GM18951 (cell line): Measurements from ENCODE around the gene FBXO42.

Experiments
- POLR2A ChIP-seq: IDR thresholded peaks from 4 replicates; pipeline ENCODE4 v1.6.1; 2011; ENCODE audit warnings: mild to moderate bottlenecking; ENCODE audit not compliant: insufficient read length, insufficient read depth; ENCODE audit errors: extremely low read depth
- in situ Hi-C: fragments of 300-500 bp; cut with MboI; formaldehyde crosslinking; loops from one replicate; pipeline ENCODE4 v1.12.0; 2022; ENCODE audit warnings: low sequenced_read_pairs, mixed read lengths, inconsistent platforms; ENCODE audit not compliant: unreplicated experiment

Gene FBXO42

DNA sequence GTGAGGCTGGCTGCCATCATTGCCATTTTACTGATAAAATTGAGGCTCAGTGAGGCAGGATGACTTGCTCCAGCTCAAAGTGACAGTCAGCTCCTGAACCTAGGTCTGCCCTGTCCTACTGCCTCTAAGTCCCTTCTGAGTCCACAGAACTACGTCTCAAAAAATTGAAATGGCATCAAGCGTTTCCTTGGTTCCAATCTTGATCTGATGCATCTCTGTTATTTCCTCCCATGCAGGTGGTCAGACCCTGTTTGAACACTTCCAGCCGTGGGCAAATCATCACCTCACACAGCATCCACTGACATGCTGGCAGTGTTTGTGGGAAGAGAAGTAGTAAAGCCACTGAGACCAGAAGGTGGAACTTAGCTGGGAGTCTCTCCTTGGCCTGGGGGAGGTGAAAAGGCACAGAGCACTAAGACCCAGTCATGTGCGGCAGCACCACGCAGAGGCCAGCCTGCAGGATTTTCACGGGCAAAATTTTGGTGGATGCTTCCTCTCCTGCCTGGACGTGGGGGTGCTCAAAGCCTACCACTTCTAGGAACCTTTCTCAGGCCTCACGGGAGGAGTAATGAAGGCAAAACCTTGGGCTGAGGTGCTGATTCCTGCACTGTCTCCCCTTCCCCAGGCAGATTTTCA is 107.5 kb downstream of the FBXO42 start:
- TF ChIP-seq POLR2A = no peak
- in situ Hi-C loops = no loop called here

DNA sequence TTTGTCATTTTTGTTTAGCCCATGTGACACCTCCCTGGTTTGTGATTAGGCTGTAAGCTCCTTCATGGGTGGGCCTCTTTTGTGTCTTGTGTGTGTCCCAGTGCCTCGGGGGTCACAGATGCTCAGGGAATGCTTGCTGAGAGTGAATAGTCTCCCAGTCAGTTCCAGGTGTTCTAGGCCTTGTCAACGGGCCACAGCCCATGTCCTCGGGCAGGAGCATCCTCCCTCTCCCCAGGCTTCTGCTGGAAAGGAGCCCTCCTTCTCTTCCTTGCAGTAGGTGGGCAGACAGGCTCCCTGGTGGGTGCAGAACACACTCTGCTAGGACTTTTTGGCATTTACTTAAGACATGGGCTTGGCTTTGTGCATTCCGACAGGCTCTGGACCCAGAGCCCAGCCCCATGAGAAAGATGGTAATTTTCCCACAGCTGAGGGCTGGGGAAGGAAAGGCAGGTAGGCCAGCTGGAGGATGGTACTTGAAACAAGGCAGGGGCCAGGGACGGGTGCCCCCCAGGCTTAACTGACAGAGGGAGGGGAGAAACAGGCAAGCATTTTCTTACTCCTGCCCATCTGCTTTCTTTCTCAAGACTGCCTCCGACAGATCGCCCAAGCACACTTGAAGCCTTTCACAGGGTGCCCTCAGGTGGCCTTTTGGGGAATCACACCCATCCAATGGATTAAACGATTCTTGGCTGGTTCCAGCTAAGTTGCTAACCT is 108.2 kb downstream of the FBXO42 start:
- peak; percentile 17 for TF ChIP-seq POLR2A
- in situ Hi-C loops = no loop called here

DNA sequence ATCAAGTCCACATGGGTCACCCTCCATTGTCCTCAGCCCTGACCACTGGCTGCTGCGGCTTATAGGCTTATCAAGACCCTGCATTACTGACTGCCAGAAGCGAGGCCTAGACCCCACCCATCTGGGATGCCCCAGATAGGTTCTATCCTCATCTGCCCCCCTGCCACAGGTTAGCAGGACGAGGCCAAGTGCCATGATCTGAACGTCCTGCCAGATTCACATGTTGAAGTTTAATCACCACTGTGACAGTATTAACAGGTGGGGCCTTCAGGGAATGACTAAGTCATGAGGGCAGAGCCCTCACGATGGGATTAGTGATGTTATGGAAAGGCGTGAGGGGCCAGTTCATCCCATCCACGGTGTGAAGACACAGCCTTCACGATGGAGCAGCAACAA is 109.1 kb downstream of the FBXO42 start:
- TF ChIP-seq POLR2A = no peak

DNA sequence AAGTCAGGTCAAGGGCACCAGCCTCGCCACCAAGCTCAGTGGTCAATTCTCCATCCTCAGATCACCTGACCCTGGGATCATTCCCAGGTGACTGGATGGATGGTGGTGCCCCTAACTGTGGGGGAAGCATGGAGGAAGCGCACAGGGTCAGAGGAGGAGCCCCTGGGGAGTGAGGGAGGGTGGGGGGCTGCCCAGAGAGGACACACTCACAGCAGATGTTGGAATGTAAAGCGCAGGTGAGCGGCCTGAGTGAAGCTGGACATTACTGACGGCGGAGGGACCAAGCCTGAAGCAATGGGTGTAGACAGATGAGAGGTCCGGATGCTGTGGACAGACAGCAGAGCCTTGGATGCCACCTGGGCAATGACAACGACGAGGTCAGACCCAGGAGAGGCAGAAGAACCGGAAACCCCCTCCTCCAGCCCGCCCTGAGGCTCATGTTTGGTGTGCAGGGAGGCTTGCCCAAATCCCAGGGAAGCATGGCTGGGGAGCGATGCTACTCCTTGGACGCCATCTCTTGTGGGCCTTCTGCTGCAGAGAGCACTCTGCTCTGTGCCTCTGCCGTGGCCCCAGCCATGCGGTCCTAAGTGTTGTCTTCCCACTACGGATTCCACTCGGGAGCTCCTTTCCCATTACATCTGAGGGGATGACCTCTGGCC is 109.6 kb downstream of the FBXO42 start:
- no peak for TF ChIP-seq POLR2A
- in situ Hi-C loops = no loop called here

More for the DNA sequence above, 109.1 kb downstream of the FBXO42 start:
- in situ Hi-C loops = no loop called here

DNA sequence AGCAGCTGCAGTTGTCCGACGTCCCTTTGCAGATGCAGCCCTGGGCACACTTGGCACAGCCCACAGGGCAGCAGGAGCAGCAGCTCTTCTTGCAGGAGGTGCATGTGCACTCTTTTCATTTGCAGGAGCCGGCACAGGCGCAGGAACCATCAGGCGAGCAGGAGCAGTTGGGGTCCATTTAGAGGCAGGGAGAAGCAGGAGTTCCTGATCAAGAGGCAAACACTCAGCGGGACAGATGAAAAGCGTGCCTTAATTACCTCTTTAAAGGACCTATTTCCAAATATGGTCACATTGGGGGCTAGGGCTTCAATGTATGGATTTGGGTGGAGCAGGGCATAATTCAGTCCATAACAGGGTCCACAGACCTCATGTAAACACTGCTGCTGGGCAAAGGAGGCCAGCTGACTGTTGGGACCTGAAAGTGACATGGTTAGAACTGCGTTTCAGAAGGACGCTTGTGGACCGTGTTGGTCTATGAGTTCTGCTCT is 111.0 kb downstream of the FBXO42 start:
- no peak for TF ChIP-seq POLR2A
- in situ Hi-C loops = no loop called here

DNA sequence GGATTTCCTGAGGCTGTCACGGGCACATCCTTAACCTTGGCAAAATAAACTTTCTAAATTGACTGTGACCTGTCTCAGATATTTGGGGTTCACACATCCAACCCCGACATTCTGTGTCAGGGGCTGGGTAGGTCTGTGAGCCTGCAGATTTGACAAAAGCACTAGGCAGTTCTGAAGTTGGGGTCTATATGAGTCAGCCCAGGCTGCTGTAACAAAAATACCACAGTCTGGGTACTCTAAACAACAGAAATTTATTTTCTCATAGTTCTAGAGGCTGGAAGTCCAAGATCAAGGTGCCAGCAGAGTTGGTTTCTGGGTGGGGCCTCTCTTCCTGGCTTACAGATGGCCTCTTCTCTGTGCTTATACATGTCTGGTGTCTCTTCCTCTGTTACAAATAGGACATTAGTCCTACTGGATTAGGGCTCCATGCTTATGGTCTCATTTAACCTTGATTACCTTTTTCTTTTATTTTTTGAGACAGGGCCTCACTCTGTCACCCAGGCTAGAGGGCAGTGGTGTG is 112.2 kb downstream of the FBXO42 start:
- in situ Hi-C loops = no loop called here
- no peak for TF ChIP-seq POLR2A

DNA sequence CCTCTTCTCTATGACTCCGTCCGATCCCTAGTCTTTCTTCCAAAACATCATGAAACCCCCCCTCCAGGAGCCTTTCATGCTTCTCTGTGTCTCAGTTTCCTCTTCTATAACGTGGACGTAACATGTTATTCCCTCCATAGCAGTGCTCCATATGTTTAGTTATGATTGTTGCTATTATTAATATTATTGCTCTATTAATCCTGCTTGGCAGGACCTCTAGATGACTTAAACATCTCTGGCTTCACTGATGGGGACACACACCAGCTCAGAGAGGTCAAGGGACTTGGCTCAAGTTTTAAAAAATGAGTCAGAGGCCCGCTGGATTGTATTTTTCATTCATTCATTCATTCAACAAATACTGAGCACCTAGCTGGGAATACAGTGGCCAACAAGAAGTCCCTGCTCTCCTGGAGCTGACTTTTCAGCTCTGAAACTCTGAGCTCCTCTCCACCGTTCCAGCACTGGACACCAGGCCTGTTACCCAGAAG is 114.9 kb downstream of the FBXO42 start:
- no peak for TF ChIP-seq POLR2A
- in situ Hi-C loops = no loop called here

DNA sequence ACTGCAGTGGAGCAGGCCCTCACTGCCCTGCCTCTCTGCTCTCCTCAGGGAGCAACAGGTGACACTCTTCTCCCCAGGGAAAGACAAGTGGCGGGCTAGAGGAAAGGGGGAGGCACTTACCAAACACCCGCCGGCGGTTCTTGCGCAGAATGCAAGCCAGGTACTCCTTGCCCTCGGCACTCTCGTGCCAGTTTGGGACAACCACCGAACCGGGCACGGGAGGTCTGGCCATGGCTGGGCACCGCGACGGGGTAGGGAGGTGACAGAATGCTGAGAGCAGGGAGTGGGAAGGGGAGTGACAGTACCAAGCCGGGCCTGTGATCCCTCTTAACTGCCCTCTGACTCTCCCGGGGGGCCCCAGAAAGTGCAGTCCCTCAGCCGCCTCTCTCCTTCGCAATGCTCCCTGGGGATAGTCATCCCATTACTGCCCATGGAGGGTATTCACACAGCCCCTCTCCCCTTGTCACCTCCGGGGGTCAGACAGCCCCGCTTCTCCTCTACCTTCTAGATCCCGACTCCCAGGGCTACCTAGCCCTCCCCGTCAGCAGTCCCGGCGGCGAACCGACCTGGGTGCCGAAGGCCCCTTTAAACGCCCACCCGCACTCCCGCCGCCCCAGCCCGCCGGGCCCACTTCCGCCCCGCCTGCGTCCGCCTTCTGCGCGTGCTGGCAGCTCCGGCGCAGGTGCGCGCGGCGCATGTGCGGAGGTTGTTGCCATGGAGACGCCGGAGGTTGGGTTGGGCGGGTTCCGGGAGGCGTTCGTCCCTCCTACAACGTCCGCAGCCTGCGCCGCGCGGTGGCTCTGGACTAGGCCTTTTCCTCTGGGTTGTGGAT is 115.6 kb downstream of the FBXO42 start, which contains the start of gene CPLANE2:
Gene CPLANE2, minus strand, starts transcription at position 673 of the 832 bp plus-strand sequence. Its CDS starts 441 bp downstream, at position 232.
- TF ChIP-seq POLR2A = peak; percentile 78
- in situ Hi-C loops = no loop called here

DNA sequence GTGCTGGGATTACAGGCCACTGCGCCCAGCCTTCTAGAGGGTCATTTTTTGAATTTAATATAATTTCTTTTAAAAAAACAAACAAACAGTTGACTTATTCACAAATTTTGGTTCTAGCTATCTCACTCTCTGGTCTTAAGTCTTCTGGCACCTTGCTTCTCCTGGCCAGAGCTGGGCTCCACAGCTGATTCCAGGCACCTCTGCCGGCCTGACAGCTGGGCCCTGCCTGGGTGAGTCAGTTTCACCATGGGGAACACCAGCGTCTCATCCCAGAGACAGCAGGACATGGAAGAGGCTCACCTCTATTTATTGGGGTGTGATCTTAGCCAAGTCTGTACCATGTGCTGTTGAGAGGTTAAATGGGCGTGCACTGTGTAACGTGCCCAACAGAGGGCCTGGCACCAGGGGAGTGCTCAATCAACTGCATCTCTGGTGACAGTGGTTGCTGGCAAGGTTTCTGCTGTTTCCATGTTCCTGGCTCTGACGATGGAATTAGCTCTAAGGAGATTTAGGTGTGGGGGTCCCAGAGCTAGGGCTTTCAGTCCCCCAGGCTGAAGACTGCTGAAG is 116.3 kb downstream of the FBXO42 start:
- no peak for TF ChIP-seq POLR2A
- in situ Hi-C loops = no loop called here

DNA sequence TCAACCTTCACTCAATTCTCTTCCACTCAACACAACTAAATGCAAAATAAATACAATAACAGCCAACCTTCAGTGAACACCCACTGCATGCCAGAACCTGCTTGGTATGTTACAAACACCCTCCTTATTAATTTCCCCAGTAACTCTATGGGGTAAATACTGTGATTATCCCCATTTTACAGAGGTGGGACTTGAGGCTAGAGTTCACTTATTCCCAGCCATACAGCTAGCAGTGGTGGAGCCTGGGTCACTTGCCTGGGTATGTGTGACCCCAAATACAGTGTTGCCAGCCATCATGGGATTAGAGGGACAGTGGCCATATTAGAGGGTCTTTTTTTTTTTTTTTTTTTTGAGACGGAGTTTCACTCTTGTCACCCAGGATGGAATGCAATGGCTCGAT is 116.9 kb downstream of the FBXO42 start:
- in situ Hi-C loops = no loop called here
- no peak for TF ChIP-seq POLR2A

DNA sequence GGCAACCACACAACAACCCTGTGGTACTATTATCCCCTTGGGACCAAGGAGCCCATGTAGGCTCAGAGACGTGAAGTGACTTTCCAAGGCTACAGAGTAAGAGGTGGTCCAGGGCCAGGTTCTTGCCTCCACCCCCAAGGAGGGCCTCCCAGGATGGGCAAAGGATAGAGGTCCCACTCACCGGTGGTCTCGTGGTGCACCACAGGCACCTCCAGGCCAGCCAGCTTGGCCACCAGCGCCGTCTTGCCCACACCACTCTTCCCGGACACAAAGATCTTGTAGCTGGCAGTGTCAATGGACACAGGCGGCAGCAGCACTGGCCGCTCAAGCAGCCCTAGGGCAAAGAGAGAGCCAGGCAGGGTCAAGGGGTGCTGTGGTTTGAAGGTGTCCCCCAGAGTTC is 118.8 kb downstream of the FBXO42 start:
- in situ Hi-C loops = no loop called here
- TF ChIP-seq POLR2A = no peak

DNA sequence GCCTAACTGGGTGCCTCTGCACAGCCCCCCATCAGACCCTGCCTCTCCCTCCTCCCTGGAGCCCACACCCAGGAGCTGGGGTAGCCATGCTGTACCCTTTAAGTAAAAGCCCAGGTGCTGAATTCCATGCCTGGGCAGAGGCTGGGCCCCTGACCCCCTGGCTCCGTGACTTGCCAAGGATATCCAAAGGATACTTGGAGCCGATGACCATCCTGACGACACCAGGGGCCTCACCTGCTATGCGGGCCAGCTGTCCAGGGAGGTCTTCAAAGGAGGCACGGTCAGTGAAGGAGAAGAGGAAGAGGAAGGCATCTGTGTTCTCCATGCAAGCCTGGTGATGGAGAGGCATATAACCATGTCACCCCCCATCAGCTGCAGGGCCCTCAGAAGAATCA is 120.0 kb downstream of the FBXO42 start:
- in situ Hi-C loops = no loop called here
- no peak for TF ChIP-seq POLR2A
